ENCODE data around the gene PIGH.
"Not testable (repeated sequence)": the region's sequence is repeated elsewhere in the genome, so short reads cannot be mapped to it uniquely, and the experiment has no call there.

Gene PIGH

GRCh38 chr14:67551123-67551522 is 48.9 kb downstream of the PIGH start:
- TF ChIP-seq, protein P1, sequence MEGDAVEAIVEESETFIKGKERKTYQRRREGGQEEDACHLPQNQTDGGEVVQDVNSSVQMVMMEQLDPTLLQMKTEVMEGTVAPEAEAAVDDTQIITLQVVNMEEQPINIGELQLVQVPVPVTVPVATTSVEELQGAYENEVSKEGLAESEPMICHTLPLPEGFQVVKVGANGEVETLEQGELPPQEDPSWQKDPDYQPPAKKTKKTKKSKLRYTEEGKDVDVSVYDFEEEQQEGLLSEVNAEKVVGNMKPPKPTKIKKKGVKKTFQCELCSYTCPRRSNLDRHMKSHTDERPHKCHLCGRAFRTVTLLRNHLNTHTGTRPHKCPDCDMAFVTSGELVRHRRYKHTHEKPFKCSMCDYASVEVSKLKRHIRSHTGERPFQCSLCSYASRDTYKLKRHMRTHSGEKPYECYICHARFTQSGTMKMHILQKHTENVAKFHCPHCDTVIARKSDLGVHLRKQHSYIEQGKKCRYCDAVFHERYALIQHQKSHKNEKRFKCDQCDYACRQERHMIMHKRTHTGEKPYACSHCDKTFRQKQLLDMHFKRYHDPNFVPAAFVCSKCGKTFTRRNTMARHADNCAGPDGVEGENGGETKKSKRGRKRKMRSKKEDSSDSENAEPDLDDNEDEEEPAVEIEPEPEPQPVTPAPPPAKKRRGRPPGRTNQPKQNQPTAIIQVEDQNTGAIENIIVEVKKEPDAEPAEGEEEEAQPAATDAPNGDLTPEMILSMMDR (IDR thresholded peaks at IDR 0.05; ENCODE audit: low read depth, low read length): no peak
- no peak for DNase-seq (ENCODE audit: extremely low read depth, low read depth)

- TF ChIP-seq, protein P1 (IDR thresholded peaks at IDR 0.05; ENCODE audit: low read depth, low read length): no peak
- no peak for DNase-seq (ENCODE audit: extremely low read depth, low read depth)
Measured at GRCh38 chr14:67549734-67550133, 50.3 kb downstream of the PIGH start.

GRCh38 chr14:67547224-67547780 is 52.8 kb downstream of the PIGH start:
- TF ChIP-seq, protein P1 (IDR thresholded peaks at IDR 0.05; ENCODE audit: low read depth, low read length): no peak
- no peak for DNase-seq (ENCODE audit: extremely low read depth, low read depth)

GRCh38 chr14:67544590-67544989 is 55.5 kb downstream of the PIGH start:
- TF ChIP-seq, protein P1 (IDR thresholded peaks at IDR 0.05; ENCODE audit: low read depth, low read length): no peak
- DNase-seq (ENCODE audit: extremely low read depth, low read depth): no peak

DNA sequence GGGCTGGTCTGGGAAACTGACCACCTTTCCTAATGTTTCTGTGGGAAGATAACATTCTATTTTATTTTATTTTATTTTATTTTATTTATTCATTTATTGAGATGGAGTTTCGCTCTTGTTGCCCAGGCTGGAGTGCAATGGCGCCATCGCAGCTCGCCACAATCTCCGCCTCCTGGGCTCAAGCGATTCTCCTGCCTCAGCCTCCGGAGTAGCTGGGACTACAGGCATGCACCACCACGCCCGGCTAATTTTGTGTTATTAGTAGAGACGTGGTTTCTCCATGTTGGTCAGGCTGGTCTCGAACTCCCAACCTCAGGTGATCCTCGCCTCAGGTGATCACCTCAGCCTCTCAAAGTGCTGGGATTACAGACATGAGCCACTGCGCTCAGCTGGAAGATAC is 57.4 kb downstream of the PIGH start:
- not testable (repeated sequence) for DNase-seq (ENCODE audit: extremely low read depth, low read depth)

GRCh38 chr14:67541448-67542387 is 58.4 kb downstream of the PIGH start:
- TF ChIP-seq, protein P1 (IDR thresholded peaks at IDR 0.05; ENCODE audit: low read depth, low read length): no peak
- DNase-seq (ENCODE audit: extremely low read depth, low read depth): no peak

Measured in AG09319 (cell line).